ENCODE measurements around the gene MT1H. TPM values are rescaled to one million over a fixed set of nuclear protein-coding genes. Genes with fewer than 3 reads are reported as not detected.

Gene MT1H
- 1,000 to 10,000 TPM in 1 of 2 donors, 1 to 10 TPM in 1; 4.4 to 1,396 TPM for total RNA-seq
- polyA plus RNA-seq = 1,000 to 10,000 TPM in 1 of 2 donors, 100 to 1,000 TPM in 1; 479 to 1,775 TPM

DNA sequence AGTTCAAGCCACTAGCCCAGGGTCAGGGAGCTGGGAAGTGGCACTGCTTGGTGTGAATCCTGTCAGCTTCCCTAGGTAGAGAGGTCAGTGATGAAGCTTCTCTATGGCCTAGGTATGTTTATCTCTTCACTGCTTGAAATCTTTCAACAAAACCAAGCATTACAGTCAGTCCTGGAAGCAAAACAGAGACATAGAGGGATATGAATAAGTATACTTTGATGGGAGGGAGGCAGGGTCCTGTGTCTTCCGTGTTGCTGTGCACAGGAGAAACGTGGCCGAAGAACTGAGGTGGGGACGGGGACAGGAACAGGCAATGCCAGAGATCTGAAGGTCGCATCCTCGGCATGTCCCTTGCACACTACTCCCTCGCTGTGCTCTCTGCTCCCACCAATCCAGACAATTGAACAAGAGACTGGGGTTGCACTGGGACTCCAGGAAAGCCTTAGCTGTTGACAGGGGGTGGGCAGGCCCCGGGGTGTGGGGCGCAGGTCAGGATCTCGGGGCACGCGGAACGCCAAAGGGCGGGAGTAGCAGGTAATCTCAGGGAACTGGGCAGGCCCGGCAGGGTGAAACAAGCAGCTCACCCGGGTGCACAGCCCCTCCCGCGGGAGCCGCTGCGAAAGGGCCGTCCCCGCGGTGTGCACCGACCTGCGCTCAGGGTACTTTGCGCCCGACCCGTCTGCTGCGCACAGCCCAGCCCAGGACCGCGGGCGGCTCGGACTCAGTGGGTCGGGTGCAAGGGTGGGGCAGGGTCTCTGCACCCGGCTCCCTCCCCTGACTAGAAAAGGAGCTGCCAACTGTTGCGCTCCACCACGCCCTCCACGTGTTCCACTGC is at the start of gene MT1H:
MT1H (plus strand) TSS at position 810 of the 835 bp plus-strand sequence. CDS start 71 bp downstream, outside the sequence.
- Histone ChIP-seq H3K36me3 (ENCODE audit: control insufficient read depth in 4 of 4, insufficient read depth in 3 of 4, low read depth in 1 of 4, low read length in 3 of 4) (no peaks in the 10 kb centered on the region), H3K27ac (ENCODE audit: low read depth in 1 of 2, low read length in 2 of 2) (peak within 1 kb of the TSS; percentile 90 to 94), H3K4me1 (ENCODE audit: control insufficient read depth in 4 of 4, insufficient read depth in 4 of 4, low read length in 3 of 4) (peaks cover 0 to 20% (median 10%) of the 10 kb centered on the region in 4 donors), H3K4me3 (ENCODE audit: low read depth in 1 of 3, low read length in 3 of 3) (peak within 1 kb of the TSS; percentile 19 to 97 (median 85)), H3K9me3 (ENCODE audit: control insufficient read depth in 4 of 4, low read length in 3 of 4) (no peaks in the 10 kb centered on the region), H3K27me3 (ENCODE audit: control insufficient read depth in 4 of 4, insufficient read depth in 4 of 4, low read length in 3 of 4) (no peaks in the 10 kb centered on the region), H3K9ac (ENCODE audit: low read depth in 1 of 2, low read length in 2 of 2) (peak within 1 kb of the TSS; percentile 31 to 78)
- TF ChIP-seq, protein P1, sequence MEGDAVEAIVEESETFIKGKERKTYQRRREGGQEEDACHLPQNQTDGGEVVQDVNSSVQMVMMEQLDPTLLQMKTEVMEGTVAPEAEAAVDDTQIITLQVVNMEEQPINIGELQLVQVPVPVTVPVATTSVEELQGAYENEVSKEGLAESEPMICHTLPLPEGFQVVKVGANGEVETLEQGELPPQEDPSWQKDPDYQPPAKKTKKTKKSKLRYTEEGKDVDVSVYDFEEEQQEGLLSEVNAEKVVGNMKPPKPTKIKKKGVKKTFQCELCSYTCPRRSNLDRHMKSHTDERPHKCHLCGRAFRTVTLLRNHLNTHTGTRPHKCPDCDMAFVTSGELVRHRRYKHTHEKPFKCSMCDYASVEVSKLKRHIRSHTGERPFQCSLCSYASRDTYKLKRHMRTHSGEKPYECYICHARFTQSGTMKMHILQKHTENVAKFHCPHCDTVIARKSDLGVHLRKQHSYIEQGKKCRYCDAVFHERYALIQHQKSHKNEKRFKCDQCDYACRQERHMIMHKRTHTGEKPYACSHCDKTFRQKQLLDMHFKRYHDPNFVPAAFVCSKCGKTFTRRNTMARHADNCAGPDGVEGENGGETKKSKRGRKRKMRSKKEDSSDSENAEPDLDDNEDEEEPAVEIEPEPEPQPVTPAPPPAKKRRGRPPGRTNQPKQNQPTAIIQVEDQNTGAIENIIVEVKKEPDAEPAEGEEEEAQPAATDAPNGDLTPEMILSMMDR (IDR thresholded peaks at IDR 0.05; ENCODE audit: low read depth, low read length, missing input control) = no peak
- peak; percentile 29 for TF ChIP-seq YY1 (IDR thresholded peaks at IDR 0.05)
- TF ChIP-seq GABPA (IDR thresholded peaks at IDR 0.05 in 1 of 2, conservative IDR thresholded peaks at IDR 0.05 in 1 of 2) = no peak
- no peak for TF ChIP-seq EGR1 (IDR thresholded peaks at IDR 0.05; ENCODE audit: low read depth in 2 of 2)
- TF ChIP-seq HNF4G (IDR thresholded peaks at IDR 0.05) = no peak
- TF ChIP-seq ATF3 (IDR thresholded peaks at IDR 0.05) = no peak
- TF ChIP-seq SP1 (IDR thresholded peaks at IDR 0.05) = peak; percentile 91
- TF ChIP-seq FOXA1 (IDR thresholded peaks at IDR 0.05) = no peak
- peak; percentile 49 to 74 for TF ChIP-seq RXRA (IDR thresholded peaks at IDR 0.05)
- no peak for TF ChIP-seq RAD21 (IDR thresholded peaks at IDR 0.05)
- TF ChIP-seq JUND (IDR thresholded peaks at IDR 0.05) = no peak
- TF ChIP-seq, protein P2, sequence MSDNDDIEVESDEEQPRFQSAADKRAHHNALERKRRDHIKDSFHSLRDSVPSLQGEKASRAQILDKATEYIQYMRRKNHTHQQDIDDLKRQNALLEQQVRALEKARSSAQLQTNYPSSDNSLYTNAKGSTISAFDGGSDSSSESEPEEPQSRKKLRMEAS (IDR thresholded peaks at IDR 0.05) = peak; percentile 32
- TF ChIP-seq FOXA2 (IDR thresholded peaks at IDR 0.05) = no peak
- TF ChIP-seq ZBTB33 (IDR thresholded peaks at IDR 0.05) = no peak
- peak; percentile 59 to 73 for TF ChIP-seq HNF4A (conservative IDR thresholded peaks at IDR 0.05)
- TF ChIP-seq NR2F2 (IDR thresholded peaks at IDR 0.05) = no peak
- TF ChIP-seq, protein P3, sequence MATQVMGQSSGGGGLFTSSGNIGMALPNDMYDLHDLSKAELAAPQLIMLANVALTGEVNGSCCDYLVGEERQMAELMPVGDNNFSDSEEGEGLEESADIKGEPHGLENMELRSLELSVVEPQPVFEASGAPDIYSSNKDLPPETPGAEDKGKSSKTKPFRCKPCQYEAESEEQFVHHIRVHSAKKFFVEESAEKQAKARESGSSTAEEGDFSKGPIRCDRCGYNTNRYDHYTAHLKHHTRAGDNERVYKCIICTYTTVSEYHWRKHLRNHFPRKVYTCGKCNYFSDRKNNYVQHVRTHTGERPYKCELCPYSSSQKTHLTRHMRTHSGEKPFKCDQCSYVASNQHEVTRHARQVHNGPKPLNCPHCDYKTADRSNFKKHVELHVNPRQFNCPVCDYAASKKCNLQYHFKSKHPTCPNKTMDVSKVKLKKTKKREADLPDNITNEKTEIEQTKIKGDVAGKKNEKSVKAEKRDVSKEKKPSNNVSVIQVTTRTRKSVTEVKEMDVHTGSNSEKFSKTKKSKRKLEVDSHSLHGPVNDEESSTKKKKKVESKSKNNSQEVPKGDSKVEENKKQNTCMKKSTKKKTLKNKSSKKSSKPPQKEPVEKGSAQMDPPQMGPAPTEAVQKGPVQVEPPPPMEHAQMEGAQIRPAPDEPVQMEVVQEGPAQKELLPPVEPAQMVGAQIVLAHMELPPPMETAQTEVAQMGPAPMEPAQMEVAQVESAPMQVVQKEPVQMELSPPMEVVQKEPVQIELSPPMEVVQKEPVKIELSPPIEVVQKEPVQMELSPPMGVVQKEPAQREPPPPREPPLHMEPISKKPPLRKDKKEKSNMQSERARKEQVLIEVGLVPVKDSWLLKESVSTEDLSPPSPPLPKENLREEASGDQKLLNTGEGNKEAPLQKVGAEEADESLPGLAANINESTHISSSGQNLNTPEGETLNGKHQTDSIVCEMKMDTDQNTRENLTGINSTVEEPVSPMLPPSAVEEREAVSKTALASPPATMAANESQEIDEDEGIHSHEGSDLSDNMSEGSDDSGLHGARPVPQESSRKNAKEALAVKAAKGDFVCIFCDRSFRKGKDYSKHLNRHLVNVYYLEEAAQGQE (IDR thresholded peaks at IDR 0.05) = peak; percentile 21
- TF ChIP-seq TAF1 (conservative IDR thresholded peaks at IDR 0.05) = no peak
- WGBS = 15% methylated on average over 38 of the region's 38 CpGs
- peak; percentile 77 for DNase-seq (ENCODE audit: low spot score)
